Measurements from ENCODE around the gene SERPINC1. TPM values are rescaled to one million over a fixed set of nuclear protein-coding genes. Genes with fewer than 3 reads are reported as not detected.
"Not testable (repeated sequence)": the region's sequence is repeated elsewhere in the genome, so short reads cannot be mapped to it uniquely, and the experiment has no call there.

The SERPINC1 gene
- total RNA-seq, 2 experiments from 2014 or later = not detected

GRCh38 chr1:173865468-173866164, 51.5 kb downstream of the SERPINC1 start:
- CTCF ChIA-PET = no interaction called here

GRCh38 chr1:173864179-173864867, 52.8 kb downstream of the SERPINC1 start:
- peaks cover 30% of the 10 kb centered on the region for H3K4me1 Mint-ChIP-seq (ENCODE audit: low read depth)
- CTCF ChIA-PET = no interaction called here
- H3K9me3 Mint-ChIP-seq = no peaks in the 10 kb centered on the region
- no peaks in the 10 kb centered on the region for H3K27me3 Mint-ChIP-seq
- no peak for TF ChIP-seq CTCF (IDR thresholded peaks at IDR 0.05)
- peaks cover 62% of the 10 kb centered on the region for H3K36me3 Mint-ChIP-seq (ENCODE audit: low read depth)
- peak overlapping the region; percentile 97 for H3K27ac Mint-ChIP-seq
- POLR2A ChIA-PET = interaction anchor here (0.7 to 7.2 kb wide), 11 partner anchors 10 to 389 kb away, joined by 3 to 56 read pairs (median 4); partner anchors contain the start of genes CENPL, DARS2, PRDX6 and RC3H1
- no peak for ATAC-seq
- no peak for DNase-seq
- intact Hi-C loops (cut with micrococcal nuclease) = no loop called here
- H3K4me3 Mint-ChIP-seq = peak overlapping the region; percentile 95

More at GRCh38 chr1:173865468-173866164, 51.5 kb downstream of the SERPINC1 start:
- H3K27me3 Mint-ChIP-seq = no peaks in the 10 kb centered on the region
- peak overlapping the region; percentile 97 for H3K27ac Mint-ChIP-seq
- DNase-seq (no peak), ATAC-seq (no peak)
- peak overlapping the region; percentile 95 for H3K4me3 Mint-ChIP-seq
- intact Hi-C loops (cut with micrococcal nuclease) = loop anchor here (5.0 kb wide), 2 partner anchors 292 to 1132 kb away; partner anchors contain the start of genes CACYBP and RABGAP1L
- peaks cover 42% of the 10 kb centered on the region for H3K4me1 Mint-ChIP-seq (ENCODE audit: low read depth)
- no peaks in the 10 kb centered on the region for H3K9me3 Mint-ChIP-seq
- TF ChIP-seq CTCF (IDR thresholded peaks at IDR 0.05) = no peak
- POLR2A ChIA-PET = interaction anchor here (1.1 to 7.2 kb wide), 12 partner anchors 9 to 436 kb away, joined by 3 to 56 read pairs (median 4); partner anchors contain the start of genes CENPL, DARS2, PRDX6 and RC3H1
- H3K36me3 Mint-ChIP-seq (ENCODE audit: low read depth) = peaks cover 61% of the 10 kb centered on the region

- DNase-seq (no peak), ATAC-seq (no peak)
- no peaks in the 10 kb centered on the region for H3K9me3 Mint-ChIP-seq
- no peak for TF ChIP-seq CTCF (IDR thresholded peaks at IDR 0.05)
- peaks cover 62% of the 10 kb centered on the region for H3K36me3 Mint-ChIP-seq (ENCODE audit: low read depth)
- ChIA-PET CTCF (interaction anchor here (1.2 kb wide), 1 partner anchor 56 kb away, joined by 3 read pairs; no protein-coding TSS in a partner anchor), POLR2A (interaction anchor here (0.6 to 7.2 kb wide), 14 partner anchors 11 to 444 kb away, joined by 3 to 56 read pairs (median 3); partner anchors contain the start of genes CENPL and DARS2)
- H3K27ac Mint-ChIP-seq = peak overlapping the region; percentile 97
- intact Hi-C loops (cut with micrococcal nuclease) = no loop called here
- H3K4me3 Mint-ChIP-seq = peak overlapping the region; percentile 95
- H3K4me1 Mint-ChIP-seq (ENCODE audit: low read depth) = peaks cover 26% of the 10 kb centered on the region
- H3K27me3 Mint-ChIP-seq = no peaks in the 10 kb centered on the region
Observed at GRCh38 chr1:173863224-173864161, 53.6 kb downstream of the SERPINC1 start.

- no peak for ATAC-seq
Observed at GRCh38 chr1:173862769-173863223, 54.3 kb downstream of the SERPINC1 start.

GRCh38 chr1:173862146-173862768, 54.9 kb downstream of the SERPINC1 start:
- peak overlapping the region; percentile 97 for H3K27ac Mint-ChIP-seq
- intact Hi-C loops (cut with micrococcal nuclease); H3K9me3 Mint-ChIP-seq; H3K27me3 Mint-ChIP-seq: not testable (repeated sequence)
- peaks cover 64% of the 10 kb centered on the region for H3K36me3 Mint-ChIP-seq (ENCODE audit: low read depth)
- ChIA-PET CTCF (interaction anchor here (1.1 kb wide), 1 partner anchor 36 kb away, joined by 3 read pairs; no protein-coding TSS in a partner anchor), POLR2A (interaction anchor here (0.6 to 7.2 kb wide), 12 partner anchors 8 to 291 kb away, joined by 3 to 56 read pairs (median 4); partner anchors contain the start of gene ZBTB37)
- DNase-seq = peak; percentile 31
- peaks cover 26% of the 10 kb centered on the region for H3K4me1 Mint-ChIP-seq (ENCODE audit: low read depth)
- H3K4me3 Mint-ChIP-seq = peak overlapping the region; percentile 35
- ATAC-seq = peak; percentile 19

More at GRCh38 chr1:173862769-173863223, 54.3 kb downstream of the SERPINC1 start:
- intact Hi-C loops (cut with micrococcal nuclease) = no loop called here
- H3K4me1 Mint-ChIP-seq (ENCODE audit: low read depth) = peaks cover 26% of the 10 kb centered on the region
- H3K36me3 Mint-ChIP-seq (ENCODE audit: low read depth) = peaks cover 64% of the 10 kb centered on the region
- H3K9me3 Mint-ChIP-seq = no peaks in the 10 kb centered on the region
- TF ChIP-seq CTCF (IDR thresholded peaks at IDR 0.05) = no peak
- H3K27ac Mint-ChIP-seq = peak overlapping the region; percentile 97
- peak overlapping the region; percentile 95 for H3K4me3 Mint-ChIP-seq
- CTCF ChIA-PET = interaction anchor here (1.2 kb wide), 1 partner anchor 57 kb away, joined by 3 read pairs; no protein-coding TSS in a partner anchor
- peak; percentile 39 for DNase-seq
- no peaks in the 10 kb centered on the region for H3K27me3 Mint-ChIP-seq
- POLR2A ChIA-PET = interaction anchor here (0.6 to 7.2 kb wide), 10 partner anchors 10 to 443 kb away, joined by 3 to 56 read pairs (median 4); partner anchors contain the start of genes CENPL and DARS2
